K562 (cell line): Measurements from ENCODE around the gene OR4D9. TPM values are rescaled to one million over a fixed set of nuclear protein-coding genes. Genes with fewer than 3 reads are reported as not detected.
"Not testable (repeated sequence)": the region's sequence is repeated elsewhere in the genome, so short reads cannot be mapped to it uniquely, and the experiment has no call there.

Experiments used
- BCOR ChIP-seq: fragments of 450-650 bp; IDR thresholded peaks from 2 replicates; pipeline ENCODE4 v1.6.1; 2016
- CCNT2 ChIP-seq: IDR thresholded peaks from 2 replicates; pipeline ENCODE4 v1.6.1; 2011; ENCODE audit warnings: borderline replicate concordance, low read depth, mild to moderate bottlenecking, moderate library complexity, mixed read lengths, low read length; ENCODE audit not compliant: insufficient read length; ENCODE audit errors: extremely low read depth
- CEBPG ChIP-seq, 3 experiments: fragments of 200-800 bp in 1 of 3; sonication (Bioruptor generic) in 1 of 3; sonication (generic) in 1 of 3; formaldehyde crosslinking in 1 of 3; IDR thresholded peaks in 2 of 3; conservative IDR thresholded peaks in 1 of 3; 2 replicates each; pipeline versions ENCODE4 v1.6.1 to v1.8.0; 2016 to 2022; ENCODE audit warnings: missing compliant biosample characterization in 2 of 3, missing genetic modification characterization in 2 of 3, mild to moderate bottlenecking in 1 of 3, missing genetic modification reagents in 1 of 3
- E2F8 ChIP-seq: fragments of 450-650 bp; IDR thresholded peaks from 2 replicates; pipeline ENCODE4 v1.7.1; 2018; ENCODE audit warnings: mild to moderate bottlenecking, low read depth; ENCODE audit not compliant: partially characterized antibody
- GABPB1 ChIP-seq: sonication (generic); formaldehyde crosslinking; IDR thresholded peaks from 2 replicates; pipeline ENCODE4 v1.8.0; 2022; ENCODE audit warnings: mild to moderate bottlenecking, missing genetic modification reagents
- HNRNPL ChIP-seq: fragments of 200-400 bp; formaldehyde crosslinking; IDR thresholded peaks from 2 replicates; pipeline ENCODE4 v1.6.1; 2017; ENCODE audit warnings: low read depth, mild to moderate bottlenecking, low read length
- LARP7 ChIP-seq: fragments of 450-650 bp; IDR thresholded peaks from 2 replicates; pipeline ENCODE4 v1.6.1; 2016
- MCM7 ChIP-seq, 2 experiments: fragments of 450-650 bp; IDR thresholded peaks; 2 replicates each; pipeline ENCODE4 v1.6.1; 2016 to 2018
- NRF1 ChIP-seq, 2 experiments: fragments of 450-650 bp; IDR thresholded peaks in 1 of 2; conservative IDR thresholded peaks in 1 of 2; 2 replicates each; pipeline ENCODE4 v1.6.1; 2014; ENCODE audit warnings: mild to moderate bottlenecking in 2 of 2
- PML ChIP-seq: IDR thresholded peaks from 2 replicates; pipeline ENCODE4 v1.6.1; 2012; ENCODE audit warnings: low read length, inconsistent platforms
- POLR2A ChIP-seq: fragments of 450-650 bp; conservative IDR thresholded peaks from 2 replicates; pipeline ENCODE4 v1.6.1; 2016
- POLR2AphosphoS5 ChIP-seq: IDR thresholded peaks from 2 replicates; pipeline ENCODE4 v1.6.1; 2011; ENCODE audit warnings: mild to moderate bottlenecking, low read depth, low read length, moderate library complexity; ENCODE audit not compliant: control insufficient read depth, insufficient read depth
- RAD51 ChIP-seq: fragments of 450-650 bp; IDR thresholded peaks from 2 replicates; pipeline ENCODE4 v1.7.1; 2016; ENCODE audit warnings: low read depth, mild to moderate bottlenecking, borderline replicate concordance
- RCOR1 ChIP-seq, 2 experiments: IDR thresholded peaks; 2 replicates each; pipeline ENCODE4 v1.6.1; 2012; ENCODE audit warnings: low read depth in 2 of 2, low read length in 2 of 2, borderline replicate concordance in 1 of 2, improper control_type of control experiment in 1 of 2
- SMAD1 ChIP-seq: fragments of 150-350 bp; IDR thresholded peaks from 2 replicates; pipeline ENCODE4 v1.6.1; 2014; ENCODE audit warnings: low read length, low read depth; ENCODE audit not compliant: partially characterized antibody
- SP1 ChIP-seq: sonication (generic); formaldehyde crosslinking; IDR thresholded peaks from 2 replicates; pipeline ENCODE4 v1.8.1; 2022; ENCODE audit warnings: mild to moderate bottlenecking, missing genetic modification reagents
- SUPT5H ChIP-seq: fragments of 450-650 bp; IDR thresholded peaks from 2 replicates; pipeline ENCODE4 v1.6.1; 2016
- TAL1 ChIP-seq: fragments of 450-650 bp; IDR thresholded peaks from 2 replicates; pipeline ENCODE4 v1.6.1; 2016; ENCODE audit warnings: mild to moderate bottlenecking
- TEAD4 ChIP-seq, 2 experiments: sonication (generic) in 1 of 2; formaldehyde crosslinking in 1 of 2; IDR thresholded peaks; 2 replicates each; pipeline versions ENCODE4 v1.6.1 to v1.8.0; 2012 to 2022; ENCODE audit warnings: borderline replicate concordance in 1 of 2, inconsistent platforms in 1 of 2, low read length in 1 of 2, mild to moderate bottlenecking in 1 of 2, missing genetic modification reagents in 1 of 2
- ZBTB2 ChIP-seq: fragments of 450-650 bp; IDR thresholded peaks from 2 replicates; pipeline ENCODE4 v1.6.1; 2016; ENCODE audit warnings: antibody characterized with exemption
- ZNF239 ChIP-seq: fragments of 250-450 bp; sonication (Bioruptor Pico); IDR thresholded peaks from 2 replicates; pipeline ENCODE4 v1.4.0; 2020; ENCODE audit warnings: mild to moderate bottlenecking
- ZNF24 ChIP-seq: fragments of 450-650 bp; IDR thresholded peaks from 2 replicates; pipeline ENCODE4 v1.6.1; 2016
- polyA plus RNA-seq, 8 experiments: library from polyadenylated mRNA; depleted of rRNA in 4 of 8; stranded (reverse) in 5 of 8; unstranded in 3 of 8; fragments of >200 nt; fragmentation: Nextera tagmentation in 2 of 8; fragmentation: Illumina TruSeq in 1 of 8; extraction: Ambion mirVana in 2 of 8; extraction: Trizol in 1 of 8; gene quantifications; 2 replicates each; pipeline versions ENCODE4 v1.2.1 to v1.2.3, GENCODE V29; 2011 to 2014; ENCODE audit warnings: inconsistent platforms in 1 of 8, missing spikeins in 1 of 8
- total RNA-seq, 7 experiments: library from RNA; depleted of rRNA in 6 of 7; stranded (reverse); fragments of >200 nt in 6 of 7; fragmentation: Illumina TruSeq in 2 of 7; extraction: Trizol in 2 of 7; gene quantifications; 2 replicates each; pipeline versions ENCODE4 v1.2.1 to v1.2.3, GENCODE V29; 2011 to 2021; ENCODE audit warnings: low replicate concordance in 1 of 7
- TF ChIP-seq, protein P1 (sequence below): fragments of 250-450 bp; sonication (Bioruptor Pico); IDR thresholded peaks from 2 replicates; pipeline ENCODE4 v1.8.0; 2021; ENCODE audit warnings: mild to moderate bottlenecking, moderate library complexity

OR4D9 gene
- total and polyA plus RNA-seq, 9 of the 15 experiments (the other 6 are each of a cell fraction or from before 2014, with no cell fraction given) = not detected

DNA sequence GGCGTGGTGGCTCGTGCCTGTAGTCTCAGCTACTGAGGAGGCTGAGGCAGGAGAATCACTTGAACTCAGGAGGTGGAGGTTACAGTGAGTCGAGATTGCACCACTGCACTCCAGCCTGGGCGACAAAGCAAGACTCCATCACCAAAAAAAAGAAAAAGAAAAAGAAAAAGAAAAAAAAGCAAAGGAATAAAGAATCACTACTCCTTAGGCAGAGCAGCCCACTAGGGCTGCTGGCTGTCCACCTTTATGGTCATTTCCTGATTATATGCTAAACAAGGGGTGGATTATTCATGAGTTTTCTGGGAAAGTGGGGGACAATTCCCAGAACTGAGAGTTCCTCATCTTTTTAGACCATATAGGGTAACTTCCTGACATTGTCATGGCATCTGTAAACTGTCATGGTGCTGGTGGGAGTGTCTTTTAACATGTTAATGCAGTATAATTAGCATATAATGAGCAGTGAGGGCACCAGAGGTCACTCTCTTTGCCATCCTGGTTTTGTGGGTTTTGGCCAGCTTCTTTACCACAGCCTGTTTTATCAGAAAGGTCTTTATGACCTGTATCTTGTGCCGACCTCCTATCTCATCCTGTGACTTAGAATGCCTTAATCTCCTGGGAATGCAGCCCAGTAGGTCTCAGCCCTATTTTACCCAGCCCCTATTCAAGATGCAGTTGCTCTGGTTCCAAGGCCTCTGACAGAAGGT, 36.4 kb downstream of the OR4D9 start (continued):
- TF ChIP-seq CCNT2 = peak; percentile 26
- peak; percentile 94 for TF ChIP-seq SMAD1
- TF ChIP-seq POLR2AphosphoS5 = peak; percentile 60; the same call in 1 of the 2 replicates
- 0 out of 2 replicates have a peak, but pooled peaks have one; percentile 27 for TF ChIP-seq ZNF24
- TF ChIP-seq, protein P1, sequence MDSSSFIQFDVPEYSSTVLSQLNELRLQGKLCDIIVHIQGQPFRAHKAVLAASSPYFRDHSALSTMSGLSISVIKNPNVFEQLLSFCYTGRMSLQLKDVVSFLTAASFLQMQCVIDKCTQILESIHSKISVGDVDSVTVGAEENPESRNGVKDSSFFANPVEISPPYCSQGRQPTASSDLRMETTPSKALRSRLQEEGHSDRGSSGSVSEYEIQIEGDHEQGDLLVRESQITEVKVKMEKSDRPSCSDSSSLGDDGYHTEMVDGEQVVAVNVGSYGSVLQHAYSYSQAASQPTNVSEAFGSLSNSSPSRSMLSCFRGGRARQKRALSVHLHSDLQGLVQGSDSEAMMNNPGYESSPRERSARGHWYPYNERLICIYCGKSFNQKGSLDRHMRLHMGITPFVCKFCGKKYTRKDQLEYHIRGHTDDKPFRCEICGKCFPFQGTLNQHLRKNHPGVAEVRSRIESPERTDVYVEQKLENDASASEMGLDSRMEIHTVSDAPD (CRISPR knock-in tag) = peak; percentile 91
- 0 out of 2 replicates have a peak, but pooled peaks have one; percentile 16 for TF ChIP-seq TAL1
- 0 out of 2 replicates have a peak, but pooled peaks have one; percentile 57 for TF ChIP-seq HNRNPL
- peak; percentile 67; the same call in 1 of the 2 replicates for TF ChIP-seq CEBPG (CRISPR knock-in tag; IDR thresholded peaks at IDR 0.05)
- 0 out of 4 replicates have a peak, but pooled peaks of 1 of the 2 experiments have one; percentile 37 for TF ChIP-seq CEBPG (tag; conservative IDR thresholded peaks at IDR 0.05 in 1 of 2, IDR thresholded peaks at IDR 0.05 in 1 of 2)
- peak; percentile 46 for TF ChIP-seq SP1
- peak in 1 of 2 experiments; percentile 10; a peak in 1 of 4 replicates for TF ChIP-seq MCM7 (IDR thresholded peaks at IDR 0.05)
- TF ChIP-seq GABPB1 (CRISPR knock-in tag) = peak; percentile 5; the same call in 1 of the 2 replicates
- peak; percentile 98 for TF ChIP-seq SUPT5H
- peak; percentile 82 for TF ChIP-seq BCOR
- peak in 1 of 2 experiments; percentile 60; a peak in 2 of 4 replicates for TF ChIP-seq NRF1 (conservative IDR thresholded peaks at IDR 0.05 in 1 of 2, IDR thresholded peaks at IDR 0.05 in 1 of 2)
- TF ChIP-seq LARP7 = peak; percentile 99
- TF ChIP-seq ZBTB2 = 0 out of 2 replicates have a peak, but pooled peaks have one; percentile 61
- peak; percentile 50; the same call in 1 of the 2 replicates for TF ChIP-seq PML
- peak; percentile 36; the same call in 1 of the 2 replicates for TF ChIP-seq TEAD4 (IDR thresholded peaks at IDR 0.05; ENCODE audit: low read length)
- not testable (repeated sequence) for TF ChIP-seq TEAD4 (CRISPR knock-in tag; IDR thresholded peaks at IDR 0.05; ENCODE audit: borderline replicate concordance)
- TF ChIP-seq RAD51 = peak; percentile 34; the same call in 1 of the 2 replicates
- TF ChIP-seq RCOR1 (IDR thresholded peaks at IDR 0.05; ENCODE audit: borderline replicate concordance in 1 of 2, low read depth in 2 of 2, low read length in 2 of 2) = peak in 1 of 2 experiments; percentile 28; a peak in 1 of 4 replicates
- peak; percentile 35 for TF ChIP-seq ZNF239
- TF ChIP-seq POLR2A = peak; percentile 99
- peak; percentile 51 for TF ChIP-seq E2F8
